Measurements from ENCODE around the gene ZMIZ1.

ZMIZ1 gene

DNA sequence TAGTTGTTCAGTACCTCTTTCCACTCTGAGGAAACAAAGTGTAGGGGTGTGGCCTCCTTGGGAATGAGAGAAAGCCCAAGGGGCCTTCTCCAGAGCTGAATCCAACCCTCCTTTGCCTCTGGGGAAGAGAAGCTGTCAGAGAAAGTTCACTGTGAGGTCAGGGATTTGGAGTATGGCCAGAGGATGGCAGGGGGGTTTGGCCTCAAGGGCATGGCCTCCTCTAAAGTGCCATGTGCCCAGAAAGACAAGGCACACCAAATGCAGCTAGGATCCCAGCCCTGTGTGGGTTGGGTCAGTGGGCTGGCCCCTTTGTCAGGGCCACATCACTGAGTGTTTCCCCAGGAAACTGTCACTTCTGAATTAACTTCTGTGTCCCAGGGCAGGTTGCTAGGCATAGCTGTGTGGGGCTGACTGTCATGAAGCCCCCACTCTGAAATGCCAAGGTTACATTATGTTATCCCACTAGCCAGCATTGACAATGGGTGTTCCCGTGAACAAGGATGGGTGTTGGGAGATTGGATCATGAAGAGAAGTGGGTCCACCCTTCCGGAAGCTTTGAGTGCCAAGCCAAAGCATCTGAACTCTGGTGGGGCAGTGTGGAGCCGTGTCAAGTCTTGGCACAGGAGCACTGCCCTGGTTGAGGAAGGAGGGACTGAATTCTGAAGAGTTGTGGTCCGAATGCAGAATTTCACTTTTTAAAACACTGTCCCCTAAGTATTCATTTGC, 123.3 kb downstream of the ZMIZ1 start:
- Histone ChIP-seq H3K9ac (ENCODE audit: low read depth, low read length) (no peak overlapping the region), H3K4me1 (ENCODE audit: insufficient read depth, low read length) (peaks cover 17% of the 10 kb centered on the region; the same call in 1 of the 2 replicates), H3K9me3 (ENCODE audit: control insufficient read depth, insufficient read depth, low read length) (no peaks in the 10 kb centered on the region; the same call in 1 of the 2 replicates)

DNA sequence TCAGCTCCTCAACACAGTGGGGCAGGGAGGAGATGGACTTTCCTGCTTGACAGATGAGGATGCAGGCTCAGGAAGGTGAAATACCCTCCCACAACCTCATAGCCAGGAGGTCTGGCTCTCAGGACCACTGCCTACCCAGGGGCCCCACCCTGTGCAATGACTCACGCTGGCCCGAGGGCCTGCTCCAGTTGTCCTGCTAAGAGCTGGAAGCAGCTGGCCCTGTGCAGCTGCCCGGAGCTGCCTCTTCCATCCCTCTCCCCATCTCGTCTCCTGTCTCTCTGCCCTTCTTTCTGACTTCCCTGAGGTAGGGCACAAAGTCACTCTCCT, 123.9 kb downstream of the ZMIZ1 start:
- no peaks in the 10 kb centered on the region; the same call in 1 of the 2 replicates for H3K9me3 ChIP-seq (ENCODE audit: control insufficient read depth, insufficient read depth, low read length)
- peaks cover 18% of the 10 kb centered on the region; the same call in 1 of the 2 replicates for H3K4me1 ChIP-seq (ENCODE audit: insufficient read depth, low read length)
- no peak overlapping the region for H3K9ac ChIP-seq (ENCODE audit: low read depth, low read length)
- H3K36me3 ChIP-seq (ENCODE audit: insufficient read depth, low read length): no peaks in the 10 kb centered on the region

More for the DNA sequence above, 123.3 kb downstream of the ZMIZ1 start:
- H3K36me3 ChIP-seq (ENCODE audit: insufficient read depth, low read length): no peaks in the 10 kb centered on the region

GRCh38 chr10:79193694-79194382, 125.1 kb downstream of the ZMIZ1 start:
- peaks cover 15% of the 10 kb centered on the region; the same call in 1 of the 2 replicates for H3K4me1 ChIP-seq (ENCODE audit: insufficient read depth, low read length)
- no peaks in the 10 kb centered on the region for H3K36me3 ChIP-seq (ENCODE audit: insufficient read depth, low read length)
- no peaks in the 10 kb centered on the region; the same call in 1 of the 2 replicates for H3K9me3 ChIP-seq (ENCODE audit: control insufficient read depth, insufficient read depth, low read length)
- H3K9ac ChIP-seq (ENCODE audit: low read depth, low read length): no peak overlapping the region

DNA sequence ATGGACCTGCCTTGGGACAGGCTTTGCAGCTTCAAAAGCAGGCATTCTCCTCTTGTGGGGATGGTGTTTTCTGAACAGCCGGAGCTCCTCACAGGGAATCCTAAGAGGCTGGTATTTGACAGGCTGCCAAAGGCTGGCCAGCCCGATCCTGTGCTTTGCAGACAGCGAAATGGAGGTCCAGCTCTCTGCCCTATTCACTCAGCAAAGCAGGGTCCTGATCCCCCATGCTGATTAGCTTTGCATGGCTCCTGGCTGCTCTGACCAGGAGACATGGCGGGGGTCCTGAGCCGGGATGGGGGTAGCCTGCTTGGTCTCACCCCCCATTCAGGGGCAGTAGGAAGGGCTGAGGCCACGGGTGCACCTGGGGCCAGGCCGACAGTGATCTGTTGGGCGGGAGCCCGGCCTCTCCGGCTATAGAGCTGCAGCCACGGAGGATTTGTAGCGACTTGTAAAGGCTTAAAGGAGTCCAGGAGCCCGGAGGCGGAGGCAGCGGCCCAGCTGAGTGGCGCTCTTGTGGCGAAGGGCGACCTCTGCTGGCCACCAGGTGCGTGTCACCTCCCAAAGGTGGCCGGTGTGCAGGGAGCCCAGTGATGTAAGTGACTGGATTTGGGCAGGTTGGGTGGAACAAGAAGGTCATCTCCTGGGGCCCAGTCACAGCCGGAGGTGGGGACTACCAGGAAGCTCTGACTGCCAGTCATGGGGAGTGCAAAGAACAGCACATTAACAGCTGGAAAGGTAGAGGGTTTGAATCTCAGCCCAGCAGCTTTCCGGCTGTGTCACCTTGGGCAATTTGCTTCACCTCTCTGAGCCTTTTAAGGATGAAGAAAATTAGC, 126.5 kb downstream of the ZMIZ1 start:
- peaks cover 15% of the 10 kb centered on the region; the same call in 1 of the 2 replicates for H3K4me1 ChIP-seq (ENCODE audit: insufficient read depth, low read length)
- no peaks in the 10 kb centered on the region; the same call in 1 of the 2 replicates for H3K9me3 ChIP-seq (ENCODE audit: control insufficient read depth, insufficient read depth, low read length)
- no peak overlapping the region for H3K9ac ChIP-seq (ENCODE audit: low read depth, low read length)
- no peaks in the 10 kb centered on the region for H3K36me3 ChIP-seq (ENCODE audit: insufficient read depth, low read length)

DNA sequence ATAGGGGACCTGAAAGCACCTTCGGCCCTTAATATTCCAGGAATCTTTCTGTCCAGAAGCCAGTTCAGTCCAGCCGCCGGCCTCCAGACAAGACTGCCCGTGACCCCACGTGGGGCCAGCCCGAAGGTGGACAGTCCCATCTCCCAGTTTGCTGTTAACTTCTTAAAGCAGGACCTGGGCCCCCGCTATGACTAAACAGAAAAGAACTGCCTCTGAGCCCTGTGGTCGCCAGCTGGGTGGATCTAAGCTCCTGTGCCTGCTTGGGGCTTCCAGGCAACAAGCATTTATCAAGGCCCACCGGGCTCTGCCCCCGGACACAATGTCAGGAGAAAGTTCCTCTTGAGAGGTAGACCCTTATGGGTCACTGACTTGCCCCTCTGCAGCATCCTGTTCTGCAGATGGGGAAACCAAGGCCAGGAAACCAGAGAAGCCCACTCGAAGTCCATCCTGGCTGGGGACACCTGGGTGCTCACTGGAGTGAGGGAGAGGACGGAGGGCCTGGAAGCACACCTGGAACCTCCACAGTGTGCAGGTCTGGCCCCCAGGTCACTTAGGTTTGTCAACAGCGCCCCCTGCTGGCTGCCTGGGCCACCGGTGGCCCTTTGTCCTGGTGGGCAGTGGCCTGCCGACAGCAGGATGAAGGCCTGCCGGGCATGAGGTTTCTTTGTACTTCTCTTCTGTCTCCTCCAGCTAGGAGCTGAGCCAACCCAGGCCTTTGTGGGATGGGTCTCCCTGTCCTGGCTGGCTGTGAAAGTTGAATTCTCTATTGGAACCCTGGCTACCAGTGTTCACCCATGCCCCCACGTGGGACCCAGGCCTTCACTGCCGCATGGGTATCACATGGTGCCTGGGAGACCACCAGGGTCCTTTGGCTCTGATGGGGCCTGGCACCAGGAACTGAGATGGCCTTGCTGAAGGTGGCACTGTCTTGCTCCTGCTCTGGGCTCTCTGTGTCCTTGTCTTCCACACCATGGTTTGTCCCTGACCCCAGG, 128.0 kb downstream of the ZMIZ1 start:
- H3K9ac ChIP-seq (ENCODE audit: low read depth, low read length): no peak overlapping the region
- H3K36me3 ChIP-seq (ENCODE audit: insufficient read depth, low read length): no peaks in the 10 kb centered on the region
- peaks cover 15% of the 10 kb centered on the region; the same call in 1 of the 2 replicates for H3K4me1 ChIP-seq (ENCODE audit: insufficient read depth, low read length)
- no peaks in the 10 kb centered on the region for H3K9me3 ChIP-seq (ENCODE audit: control insufficient read depth, insufficient read depth, low read length)

GRCh38 chr10:79197558-79197957, 128.8 kb downstream of the ZMIZ1 start:
- H3K9me3 ChIP-seq (ENCODE audit: control insufficient read depth, insufficient read depth, low read length): no peaks in the 10 kb centered on the region
- no peak overlapping the region for H3K9ac ChIP-seq (ENCODE audit: low read depth, low read length)
- peaks cover 15% of the 10 kb centered on the region; the same call in 1 of the 2 replicates for H3K4me1 ChIP-seq (ENCODE audit: insufficient read depth, low read length)
- no peaks in the 10 kb centered on the region; the same call in 1 of the 2 replicates for H3K36me3 ChIP-seq (ENCODE audit: insufficient read depth, low read length)

GRCh38 chr10:79200346-79200745, 131.6 kb downstream of the ZMIZ1 start:
- Histone ChIP-seq H3K36me3 (ENCODE audit: insufficient read depth, low read length) (no peaks in the 10 kb centered on the region; the same call in 1 of the 2 replicates), H3K9me3 (ENCODE audit: control insufficient read depth, insufficient read depth, low read length) (no peaks in the 10 kb centered on the region), H3K4me1 (ENCODE audit: insufficient read depth, low read length) (peaks cover 3% of the 10 kb centered on the region; the same call in 1 of the 2 replicates), H3K9ac (ENCODE audit: low read depth, low read length) (no peak overlapping the region)

DNA sequence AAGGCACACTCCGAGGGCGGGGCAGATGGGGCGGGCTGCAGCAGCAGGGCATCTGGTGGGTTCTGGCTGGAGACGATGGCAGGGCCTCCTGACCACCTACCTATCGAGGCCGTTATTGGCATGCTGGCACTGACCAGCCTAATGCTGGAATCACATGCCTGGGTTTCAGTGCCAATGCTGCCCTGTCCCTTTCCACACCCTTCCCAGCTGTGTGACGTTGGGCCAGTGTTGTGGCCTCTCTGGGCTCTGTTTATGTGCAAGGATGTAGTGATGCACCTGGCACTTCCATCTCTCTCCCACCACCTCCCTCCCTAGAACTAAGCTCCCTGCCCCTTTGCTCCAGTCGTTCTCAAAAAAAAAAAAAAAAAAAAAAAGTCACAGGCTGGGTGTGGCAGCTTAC, 132.9 kb downstream of the ZMIZ1 start:
- Histone ChIP-seq H3K36me3 (ENCODE audit: insufficient read depth, low read length) (no peaks in the 10 kb centered on the region; the same call in 1 of the 2 replicates), H3K4me1 (ENCODE audit: insufficient read depth, low read length) (peaks cover 3% of the 10 kb centered on the region; the same call in 1 of the 2 replicates), H3K9me3 (ENCODE audit: control insufficient read depth, insufficient read depth, low read length) (no peaks in the 10 kb centered on the region), H3K9ac (ENCODE audit: low read depth, low read length) (no peak overlapping the region)

DNA sequence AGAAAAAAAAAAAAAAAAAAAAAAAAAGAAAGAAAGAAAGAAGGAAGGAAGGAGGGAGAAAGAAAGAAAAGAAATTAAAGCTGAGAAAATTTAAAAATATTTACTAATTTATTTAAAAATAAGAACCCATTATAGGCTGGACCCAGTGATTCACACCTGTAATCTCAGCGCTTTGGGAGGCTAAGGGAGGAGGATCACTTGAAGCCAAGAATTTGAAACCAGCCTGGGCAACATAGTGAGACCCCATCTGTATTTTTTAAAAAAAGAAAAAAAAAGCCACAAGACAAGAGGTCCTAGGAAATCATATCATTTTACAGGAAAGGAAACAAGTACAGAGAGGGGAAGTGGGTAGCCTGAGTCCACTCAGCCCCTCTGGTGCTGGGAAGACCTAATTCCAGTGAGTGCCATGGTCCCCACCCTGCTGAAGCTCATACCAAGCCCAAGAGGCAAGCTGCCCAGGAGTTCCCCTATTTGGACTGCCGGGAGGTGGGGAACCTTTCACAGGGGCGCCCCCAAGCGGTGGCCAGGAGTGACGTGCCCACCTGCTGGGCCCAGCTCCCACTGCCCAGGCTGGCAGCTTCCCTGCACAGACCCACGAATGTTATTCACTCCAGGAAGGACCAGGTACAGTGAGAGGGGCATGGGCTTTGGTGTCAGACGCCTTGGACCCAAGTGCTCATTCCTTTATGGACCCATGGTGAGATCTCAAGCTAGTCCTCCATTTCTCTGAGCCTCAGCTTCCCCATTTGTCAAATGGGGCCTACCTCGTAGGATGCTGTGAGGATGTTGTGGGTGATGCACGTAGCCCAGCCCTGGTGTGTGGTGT, 133.6 kb downstream of the ZMIZ1 start:
- Histone ChIP-seq H3K36me3 (ENCODE audit: insufficient read depth, low read length) (no peaks in the 10 kb centered on the region; the same call in 1 of the 2 replicates), H3K9me3 (ENCODE audit: control insufficient read depth, insufficient read depth, low read length) (no peaks in the 10 kb centered on the region), H3K4me1 (ENCODE audit: insufficient read depth, low read length) (no peaks in the 10 kb centered on the region), H3K9ac (ENCODE audit: low read depth, low read length) (no peak overlapping the region)

DNA sequence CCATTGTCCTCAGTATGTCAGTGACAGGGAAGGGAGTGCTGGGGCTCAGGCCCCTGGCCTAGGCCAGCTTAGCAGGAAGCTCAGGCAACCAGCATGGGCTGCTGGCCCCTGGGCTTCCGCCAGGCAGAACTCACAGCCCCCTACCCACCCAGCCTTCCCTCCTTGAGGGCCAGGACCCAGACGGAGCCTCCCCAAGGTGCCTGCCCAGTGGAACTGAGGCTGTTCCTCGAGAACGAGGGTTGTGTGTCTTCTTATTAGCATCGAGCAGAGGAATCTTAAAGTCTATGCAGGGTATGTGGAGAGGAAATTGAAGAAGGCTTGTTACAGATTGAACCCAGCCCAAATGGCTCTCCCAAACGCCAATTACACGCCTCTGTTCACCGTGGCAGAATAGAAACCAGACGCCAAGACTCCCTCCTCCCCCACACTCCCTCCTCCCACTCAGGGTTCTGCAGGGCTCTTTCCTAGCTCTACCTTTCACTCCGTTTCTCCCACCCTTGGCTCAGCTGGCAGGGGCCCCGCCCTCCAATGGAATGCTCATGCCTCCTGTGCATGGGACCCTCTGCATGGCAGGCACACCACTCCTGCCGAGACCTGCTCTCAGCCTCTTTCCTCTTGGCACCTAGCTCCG, 134.4 kb downstream of the ZMIZ1 start:
- Histone ChIP-seq H3K4me1 (ENCODE audit: insufficient read depth, low read length) (no peaks in the 10 kb centered on the region), H3K9me3 (ENCODE audit: control insufficient read depth, insufficient read depth, low read length) (no peaks in the 10 kb centered on the region), H3K36me3 (ENCODE audit: insufficient read depth, low read length) (no peaks in the 10 kb centered on the region; the same call in 1 of the 2 replicates), H3K9ac (ENCODE audit: low read depth, low read length) (no peak overlapping the region)

DNA sequence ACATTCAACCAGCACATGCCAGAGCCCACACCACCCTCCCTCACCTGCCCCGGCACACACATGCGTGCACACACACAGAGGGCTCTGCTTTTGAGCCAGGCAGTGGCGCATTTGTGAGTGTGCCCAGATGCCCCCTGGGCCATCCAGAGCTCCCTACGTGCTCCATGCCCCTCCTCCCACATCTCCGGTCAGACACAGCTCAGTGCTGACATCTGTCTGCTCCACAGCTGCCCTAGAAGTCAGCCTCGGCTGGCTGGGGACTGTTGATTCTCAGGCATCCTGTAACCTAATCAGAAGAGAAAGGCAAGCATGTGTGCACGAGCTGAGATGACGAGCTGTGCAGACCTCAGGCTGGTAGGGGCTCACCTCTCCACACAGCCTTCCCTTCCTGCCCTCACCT, 135.1 kb downstream of the ZMIZ1 start:
- no peak overlapping the region for H3K9ac ChIP-seq (ENCODE audit: low read depth, low read length)
- no peaks in the 10 kb centered on the region for H3K4me1 ChIP-seq (ENCODE audit: insufficient read depth, low read length)
- H3K9me3 ChIP-seq (ENCODE audit: control insufficient read depth, insufficient read depth, low read length): no peaks in the 10 kb centered on the region
- no peaks in the 10 kb centered on the region; the same call in 1 of the 2 replicates for H3K36me3 ChIP-seq (ENCODE audit: insufficient read depth, low read length)

GRCh38 chr10:79206300-79207095, 137.7 kb downstream of the ZMIZ1 start:
- Histone ChIP-seq H3K4me1 (ENCODE audit: insufficient read depth, low read length) (no peaks in the 10 kb centered on the region), H3K9me3 (ENCODE audit: control insufficient read depth, insufficient read depth, low read length) (no peaks in the 10 kb centered on the region), H3K36me3 (ENCODE audit: insufficient read depth, low read length) (no peaks in the 10 kb centered on the region; the same call in 1 of the 2 replicates), H3K9ac (ENCODE audit: low read depth, low read length) (no peak overlapping the region)

Measured in ES-I3 (cell line).